ENCODE data around the gene MDFI.

MDFI gene

DNA sequence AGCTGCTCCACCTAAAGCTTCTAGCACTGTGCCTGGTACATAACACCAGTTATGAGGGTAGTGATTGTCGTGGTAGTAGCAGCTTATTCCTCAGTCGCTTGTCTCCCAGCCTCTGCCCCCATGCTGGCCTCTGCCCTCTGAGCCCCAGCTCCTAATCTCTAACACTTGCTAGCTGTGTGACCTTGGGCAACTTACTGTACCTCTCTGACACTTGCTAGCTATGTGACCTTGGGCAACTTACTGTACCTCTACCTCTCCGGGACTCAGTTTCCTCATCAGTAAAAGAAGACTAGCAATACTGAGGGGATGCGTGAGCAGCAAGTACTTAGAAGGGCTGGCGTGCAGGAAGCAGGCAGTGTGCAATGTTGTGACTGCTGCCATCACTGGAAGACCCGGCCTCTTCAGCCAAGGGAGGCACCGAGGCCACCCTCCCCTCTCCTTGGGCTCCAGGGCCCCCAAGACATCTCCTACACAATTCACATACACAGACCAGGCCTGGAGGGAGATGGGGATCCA, 9.9 kb downstream of the MDFI start:
- Histone ChIP-seq H3K4me3 (replicated peaks; ENCODE audit: insufficient read depth, low read length) (no peak overlapping the region), H3K27ac (replicated peaks) (no peak overlapping the region), H3K27me3 (ENCODE audit: insufficient read depth, poor library complexity, severe bottlenecking) (no peaks in the 10 kb centered on the region)
- no peak for DNase-seq (ENCODE audit: low read depth in 1 of 2, low spot score in 1 of 2)
- TF ChIP-seq SPI1 (IDR thresholded peaks at IDR 0.05; ENCODE audit: borderline replicate concordance, low read depth) (no peak), POLR2AphosphoS5 (IDR thresholded peaks at IDR 0.05; ENCODE audit: low read depth) (no peak), REST (IDR thresholded peaks at IDR 0.05; ENCODE audit: insufficient replicate concordance, low read depth) (no peak), GABPA (IDR thresholded peaks at IDR 0.05; ENCODE audit: low read depth) (no peak)
- TF ChIP-seq, protein P1, sequence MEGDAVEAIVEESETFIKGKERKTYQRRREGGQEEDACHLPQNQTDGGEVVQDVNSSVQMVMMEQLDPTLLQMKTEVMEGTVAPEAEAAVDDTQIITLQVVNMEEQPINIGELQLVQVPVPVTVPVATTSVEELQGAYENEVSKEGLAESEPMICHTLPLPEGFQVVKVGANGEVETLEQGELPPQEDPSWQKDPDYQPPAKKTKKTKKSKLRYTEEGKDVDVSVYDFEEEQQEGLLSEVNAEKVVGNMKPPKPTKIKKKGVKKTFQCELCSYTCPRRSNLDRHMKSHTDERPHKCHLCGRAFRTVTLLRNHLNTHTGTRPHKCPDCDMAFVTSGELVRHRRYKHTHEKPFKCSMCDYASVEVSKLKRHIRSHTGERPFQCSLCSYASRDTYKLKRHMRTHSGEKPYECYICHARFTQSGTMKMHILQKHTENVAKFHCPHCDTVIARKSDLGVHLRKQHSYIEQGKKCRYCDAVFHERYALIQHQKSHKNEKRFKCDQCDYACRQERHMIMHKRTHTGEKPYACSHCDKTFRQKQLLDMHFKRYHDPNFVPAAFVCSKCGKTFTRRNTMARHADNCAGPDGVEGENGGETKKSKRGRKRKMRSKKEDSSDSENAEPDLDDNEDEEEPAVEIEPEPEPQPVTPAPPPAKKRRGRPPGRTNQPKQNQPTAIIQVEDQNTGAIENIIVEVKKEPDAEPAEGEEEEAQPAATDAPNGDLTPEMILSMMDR (IDR thresholded peaks at IDR 0.05; ENCODE audit: insufficient read depth, low read length) = no peak

DNA sequence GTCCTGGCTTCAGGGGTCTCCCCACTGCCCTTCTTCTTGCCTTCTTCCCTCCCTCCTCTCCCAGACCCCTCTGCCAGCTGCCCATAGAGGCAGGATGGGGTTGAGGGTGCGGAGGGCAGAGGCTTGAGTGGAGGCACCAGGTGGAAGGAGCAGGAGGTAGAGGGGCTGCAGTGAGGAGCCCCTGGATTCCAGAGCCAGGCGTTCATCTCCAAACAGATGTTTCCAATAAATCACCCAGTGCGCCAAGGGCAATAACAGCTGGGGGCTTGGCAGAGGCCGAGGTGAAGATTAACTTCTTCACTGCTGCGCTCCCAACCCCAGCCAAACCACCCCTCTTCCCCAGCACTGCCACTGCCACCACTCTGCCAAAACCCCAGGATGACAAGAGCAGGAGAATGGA, 10.7 kb downstream of the MDFI start:
- Histone ChIP-seq H3K4me3 (replicated peaks; ENCODE audit: insufficient read depth, low read length) (no peak overlapping the region), H3K27me3 (ENCODE audit: insufficient read depth, poor library complexity, severe bottlenecking) (no peaks in the 10 kb centered on the region), H3K27ac (replicated peaks) (no peak overlapping the region)
- no peak for DNase-seq (ENCODE audit: low read depth in 1 of 2, low spot score in 1 of 2)
- TF ChIP-seq, protein P1 (IDR thresholded peaks at IDR 0.05; ENCODE audit: insufficient read depth, low read length) = no peak
- no peak for TF ChIP-seq POLR2AphosphoS5 (IDR thresholded peaks at IDR 0.05; ENCODE audit: low read depth)
- TF ChIP-seq SPI1 (IDR thresholded peaks at IDR 0.05; ENCODE audit: borderline replicate concordance, low read depth) = no peak
- no peak for TF ChIP-seq GABPA (IDR thresholded peaks at IDR 0.05; ENCODE audit: low read depth)
- no peak for TF ChIP-seq REST (IDR thresholded peaks at IDR 0.05; ENCODE audit: insufficient replicate concordance, low read depth)

- no peak overlapping the region for H3K27ac ChIP-seq (replicated peaks)
- peaks cover 1% of the 10 kb centered on the region for H3K27me3 ChIP-seq (ENCODE audit: insufficient read depth, poor library complexity, severe bottlenecking)
- no peak overlapping the region for H3K4me3 ChIP-seq (replicated peaks; ENCODE audit: insufficient read depth, low read length)
- no peak for TF ChIP-seq GABPA (IDR thresholded peaks at IDR 0.05; ENCODE audit: low read depth)
- no peak for TF ChIP-seq REST (IDR thresholded peaks at IDR 0.05; ENCODE audit: insufficient replicate concordance, low read depth)
- TF ChIP-seq, protein P1 (IDR thresholded peaks at IDR 0.05; ENCODE audit: insufficient read depth, low read length) = no peak
- TF ChIP-seq SPI1 (IDR thresholded peaks at IDR 0.05; ENCODE audit: borderline replicate concordance, low read depth) = no peak
- TF ChIP-seq POLR2AphosphoS5 (IDR thresholded peaks at IDR 0.05; ENCODE audit: low read depth) = no peak
- no peak for DNase-seq (ENCODE audit: low read depth in 1 of 2, low spot score in 1 of 2)
These were observed 11.3 kb downstream of the MDFI start for GRCh38 chr6:41649596-41649995.

Measured in HL-60 (cell line).